ENCODE measurements around the gene TOGARAM1. TPM values are rescaled to one million over a fixed set of nuclear protein-coding genes. Genes with fewer than 3 reads are reported as not detected.
"Not testable (repeated sequence)": the region's sequence is repeated elsewhere in the genome, so short reads cannot be mapped to it uniquely, and the experiment has no call there.

Gene TOGARAM1
- total RNA-seq, 2 donors from 2014 or later = 16.8 to 17.4 TPM

DNA sequence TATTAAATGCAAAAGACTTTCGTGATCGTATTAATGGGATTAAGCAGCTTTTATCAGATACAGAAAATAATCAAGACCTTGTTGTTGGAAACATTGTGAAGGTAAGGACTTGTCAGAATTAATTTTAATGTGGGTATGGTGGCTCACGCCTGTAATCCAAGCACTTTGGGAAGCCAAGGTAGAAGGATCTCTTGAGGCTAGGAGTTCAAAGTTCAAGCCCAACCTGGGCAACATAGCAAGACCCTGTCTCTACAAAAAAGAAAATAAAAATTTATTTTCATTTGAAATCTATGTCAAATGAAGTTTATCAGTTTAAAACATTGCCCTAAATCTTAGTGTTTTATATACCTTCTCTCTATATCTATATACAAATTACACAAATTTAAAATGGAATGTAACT lies 104.7 kb downstream of the TOGARAM1 start:
- Mint-ChIP-seq H3K27me3 (no peaks in the 10 kb centered on the region), H3K4me3 (no peak overlapping the region), H3K27ac (no peak overlapping the region), H3K36me3 (ENCODE audit: low read depth) (peaks cover 8% of the 10 kb centered on the region), H3K4me1 (peaks cover 2% of the 10 kb centered on the region)
- ATAC-seq (no peak), DNase-seq (no peak)
- no peaks in the 10 kb centered on the region for H3K9me3 ChIP-seq (ENCODE audit: control insufficient read depth, low read length, poor library complexity, severe bottlenecking)

DNA sequence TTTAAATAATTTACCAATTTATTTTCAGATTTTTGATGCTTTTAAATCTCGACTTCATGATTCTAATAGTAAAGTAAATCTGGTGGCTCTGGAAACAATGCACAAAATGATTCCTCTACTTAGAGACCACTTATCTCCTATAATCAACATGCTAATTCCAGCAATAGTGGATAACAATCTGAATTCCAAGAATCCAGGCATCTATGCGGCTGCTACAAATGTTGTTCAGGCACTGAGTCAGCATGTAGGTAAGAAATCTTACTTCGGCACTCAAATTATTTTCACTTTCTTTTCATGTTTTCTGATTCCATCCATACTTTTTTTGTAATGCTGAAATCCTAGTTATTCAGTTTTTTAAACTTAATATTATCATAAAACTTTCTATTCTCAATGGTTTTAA lies 106.4 kb downstream of the TOGARAM1 start:
- ATAC-seq (no peak), DNase-seq (no peak)
- no peak overlapping the region for H3K4me3 Mint-ChIP-seq
- no peaks in the 10 kb centered on the region for H3K9me3 ChIP-seq (ENCODE audit: control insufficient read depth, low read length, poor library complexity, severe bottlenecking)
- peaks cover 5% of the 10 kb centered on the region for H3K36me3 Mint-ChIP-seq (ENCODE audit: low read depth)
- H3K4me1 Mint-ChIP-seq = peaks cover 2% of the 10 kb centered on the region
- no peak overlapping the region for H3K27ac Mint-ChIP-seq
- H3K27me3 Mint-ChIP-seq = no peaks in the 10 kb centered on the region

DNA sequence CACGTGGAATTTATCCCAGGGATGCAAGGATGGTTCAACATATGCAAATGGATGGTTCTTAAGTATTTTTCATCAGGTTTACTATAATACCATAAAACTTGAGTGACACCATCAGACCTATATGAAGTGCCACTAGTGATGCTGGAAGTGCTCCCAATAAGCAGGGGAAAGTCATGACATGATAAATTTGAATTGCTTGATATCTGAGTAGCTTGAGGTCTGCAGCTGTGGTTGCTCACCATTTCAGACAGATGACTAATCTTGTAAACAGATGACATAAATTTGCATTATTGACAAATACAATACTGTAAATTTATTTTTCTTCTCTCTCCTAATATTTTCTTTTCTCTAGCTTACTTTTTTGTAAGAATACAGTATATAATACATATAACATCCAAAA lies 108.2 kb downstream of the TOGARAM1 start:
- Mint-ChIP-seq H3K36me3 (ENCODE audit: low read depth) (peaks cover 2% of the 10 kb centered on the region), H3K4me1 (no peaks in the 10 kb centered on the region), H3K4me3 (no peak overlapping the region), H3K27ac (no peak overlapping the region), H3K27me3 (no peaks in the 10 kb centered on the region)
- ATAC-seq (no peak), DNase-seq (no peak)
- H3K9me3 ChIP-seq (ENCODE audit: control insufficient read depth, low read length, poor library complexity, severe bottlenecking) = no peaks in the 10 kb centered on the region

DNA sequence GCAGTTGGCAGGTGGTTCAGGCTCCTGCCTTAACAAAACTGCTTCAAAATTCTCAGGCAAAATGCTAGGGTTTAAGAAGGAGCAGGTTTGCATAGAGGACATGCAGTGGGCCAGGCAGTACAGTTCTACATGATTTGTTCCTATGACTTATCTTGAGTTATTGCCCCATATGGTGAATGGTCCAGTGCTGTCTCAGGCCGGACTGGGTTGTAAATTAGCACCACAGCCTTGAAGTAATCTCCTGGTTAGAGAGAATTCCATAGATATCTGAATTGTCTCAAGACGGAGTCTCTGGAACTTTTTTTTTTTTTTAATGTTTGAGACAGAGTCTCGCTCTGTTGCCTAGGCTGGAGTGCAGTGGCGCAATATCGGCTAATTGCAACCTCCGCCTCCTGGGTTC lies 110.1 kb downstream of the TOGARAM1 start:
- no peaks in the 10 kb centered on the region for H3K9me3 ChIP-seq (ENCODE audit: control insufficient read depth, low read length, poor library complexity, severe bottlenecking)
- Mint-ChIP-seq H3K27me3 (no peaks in the 10 kb centered on the region), H3K27ac (no peak overlapping the region), H3K36me3 (ENCODE audit: low read depth) (peaks cover 2% of the 10 kb centered on the region), H3K4me3 (no peak overlapping the region), H3K4me1 (no peaks in the 10 kb centered on the region)
- no peak for ATAC-seq
- no peak for DNase-seq

DNA sequence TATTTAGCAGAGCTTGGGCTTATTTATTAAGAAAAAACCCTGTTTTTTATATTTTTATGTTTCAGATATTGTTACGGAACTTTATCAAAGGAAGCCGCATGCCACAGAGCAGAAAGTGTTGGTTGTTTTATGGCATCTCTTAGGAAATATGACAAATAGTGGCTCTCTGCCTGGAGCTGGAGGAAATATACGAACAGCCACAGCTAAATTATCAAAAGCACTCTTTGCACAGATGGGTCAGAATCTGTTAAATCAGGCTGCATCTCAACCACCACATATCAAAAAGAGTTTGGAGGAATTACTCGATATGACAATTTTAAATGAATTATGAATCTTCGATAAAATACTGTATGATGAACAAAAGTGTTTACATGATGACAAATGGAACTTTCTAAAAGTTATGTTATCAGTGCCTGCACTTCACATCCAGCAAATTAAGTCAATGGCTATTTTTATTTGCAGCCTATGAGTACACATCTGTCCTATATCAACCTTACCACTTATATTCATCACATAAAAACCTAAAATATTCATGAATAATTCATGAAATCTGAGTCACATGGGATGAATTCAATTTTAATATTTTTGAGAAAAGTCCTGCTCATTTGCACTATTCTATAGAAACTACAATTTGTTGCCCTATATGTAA lies 111.4 kb downstream of the TOGARAM1 start:
- no peaks in the 10 kb centered on the region for H3K4me1 Mint-ChIP-seq
- peaks cover 4% of the 10 kb centered on the region for H3K36me3 Mint-ChIP-seq (ENCODE audit: low read depth)
- H3K27me3 Mint-ChIP-seq = no peaks in the 10 kb centered on the region
- DNase-seq (no peak), ATAC-seq (no peak)
- no peaks in the 10 kb centered on the region for H3K9me3 ChIP-seq (ENCODE audit: control insufficient read depth, low read length, poor library complexity, severe bottlenecking)
- no peak overlapping the region for H3K4me3 Mint-ChIP-seq
- no peak overlapping the region for H3K27ac Mint-ChIP-seq

DNA sequence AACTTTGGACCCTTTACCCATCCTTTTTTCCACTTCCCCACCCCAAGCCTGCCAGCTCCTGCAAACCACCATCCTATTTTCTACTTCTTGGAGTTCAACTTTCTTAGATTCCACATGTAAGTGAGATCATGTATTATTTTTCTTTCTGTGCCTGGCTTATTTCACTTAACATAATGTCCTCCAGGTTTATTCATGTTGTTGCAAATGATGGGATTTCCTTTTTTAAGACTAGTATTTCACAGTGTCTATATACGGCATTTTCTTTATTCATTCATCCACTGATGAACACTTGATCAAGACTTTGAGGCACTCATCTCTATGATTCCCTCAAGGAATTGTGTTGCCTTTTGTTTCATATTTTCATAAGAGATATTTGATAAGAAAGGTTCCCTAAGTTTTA lies 116.3 kb downstream of the TOGARAM1 start:
- no peak overlapping the region for H3K4me3 Mint-ChIP-seq
- H3K36me3 Mint-ChIP-seq (ENCODE audit: low read depth) = peaks cover 2% of the 10 kb centered on the region
- no peak for DNase-seq
- H3K4me1 Mint-ChIP-seq = peaks cover 5% of the 10 kb centered on the region
- ATAC-seq = no peak
- no peaks in the 10 kb centered on the region for H3K9me3 ChIP-seq (ENCODE audit: control insufficient read depth, low read length, poor library complexity, severe bottlenecking)
- no peak overlapping the region for H3K27ac Mint-ChIP-seq
- H3K27me3 Mint-ChIP-seq = no peaks in the 10 kb centered on the region

DNA sequence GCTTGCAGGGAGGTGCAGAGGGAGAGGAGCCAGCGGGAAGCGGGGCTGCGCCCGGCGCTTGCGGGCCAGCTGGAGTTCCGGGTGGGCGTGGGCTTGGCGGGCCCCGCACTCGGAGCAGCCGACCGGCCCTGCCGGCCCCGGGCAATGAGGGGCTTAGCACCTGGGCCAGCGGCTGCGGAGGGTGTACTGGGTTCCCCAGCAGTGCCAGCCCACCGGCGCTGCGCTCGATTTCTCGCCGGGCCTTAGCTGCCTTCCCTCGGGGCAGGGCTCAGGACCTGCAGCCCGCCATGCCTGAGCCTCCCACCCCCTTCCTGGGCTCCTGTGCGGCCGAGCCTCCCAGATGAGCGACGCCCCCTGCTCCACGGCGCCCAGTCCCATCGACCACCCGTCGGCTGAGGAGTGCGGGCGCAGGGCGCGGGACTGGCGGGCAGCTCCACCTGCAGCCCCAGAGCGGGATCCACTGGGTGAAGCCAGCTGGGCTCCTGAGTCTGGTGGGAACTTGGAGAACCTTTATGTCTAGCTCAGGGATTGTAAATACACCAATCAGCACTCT lies 118.5 kb downstream of the TOGARAM1 start:
- peaks cover 15% of the 10 kb centered on the region for H3K4me1 Mint-ChIP-seq
- not testable (repeated sequence) for H3K27me3 Mint-ChIP-seq; H3K27ac Mint-ChIP-seq; DNase-seq; H3K36me3 Mint-ChIP-seq (ENCODE audit: low read depth); ATAC-seq; H3K9me3 ChIP-seq (ENCODE audit: control insufficient read depth, low read length, poor library complexity, severe bottlenecking); H3K4me3 Mint-ChIP-seq

DNA sequence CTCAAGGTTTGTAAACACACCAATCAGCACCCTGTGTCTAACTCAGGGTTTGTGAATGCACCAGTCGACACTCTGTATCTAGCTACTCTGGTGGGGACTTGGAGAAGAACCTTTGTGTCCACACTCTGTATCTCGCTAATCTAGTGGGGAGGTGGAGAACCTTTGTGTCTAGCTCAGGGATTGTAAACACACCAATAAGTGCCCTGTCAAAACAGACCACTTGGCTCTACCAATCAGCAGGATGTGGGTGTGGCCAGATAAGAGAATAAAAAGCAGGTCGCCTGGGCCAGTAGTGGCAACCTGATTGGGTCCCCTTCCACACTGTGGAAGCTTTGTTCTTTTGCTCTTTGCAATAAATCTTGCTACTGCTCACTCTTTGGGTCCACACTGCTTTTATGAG lies 119.1 kb downstream of the TOGARAM1 start:
- not testable (repeated sequence) for ATAC-seq; H3K27me3 Mint-ChIP-seq; H3K36me3 Mint-ChIP-seq (ENCODE audit: low read depth); DNase-seq; H3K4me3 Mint-ChIP-seq; H3K9me3 ChIP-seq (ENCODE audit: control insufficient read depth, low read length, poor library complexity, severe bottlenecking)
- H3K4me1 Mint-ChIP-seq = peaks cover 20% of the 10 kb centered on the region
- peak overlapping the region; percentile 37 for H3K27ac Mint-ChIP-seq

DNA sequence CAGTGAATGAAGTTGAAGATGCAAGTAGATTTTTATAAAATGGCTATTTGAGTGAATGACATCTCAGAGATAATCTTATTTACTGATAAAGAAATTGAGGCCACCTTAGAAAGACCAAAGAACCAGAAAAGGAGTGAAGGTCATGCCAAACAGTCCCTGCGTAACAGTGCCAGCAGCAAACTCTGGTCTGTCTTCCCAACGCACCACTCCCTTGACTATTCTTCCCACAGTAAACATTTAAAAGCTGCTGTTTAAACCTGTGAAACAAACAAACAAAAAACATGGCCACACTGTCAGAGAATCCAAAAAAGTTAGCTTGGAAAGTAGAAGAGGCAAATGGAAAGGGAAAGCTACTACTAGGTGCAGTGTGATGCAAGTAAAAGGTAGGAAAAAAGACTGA lies 120.4 kb downstream of the TOGARAM1 start:
- DNase-seq (no peak), ATAC-seq (no peak)
- Mint-ChIP-seq H3K4me1 (peaks cover 30% of the 10 kb centered on the region), H3K27ac (no peak overlapping the region), H3K4me3 (peak overlapping the region; percentile 47), H3K27me3 (no peaks in the 10 kb centered on the region), H3K36me3 (ENCODE audit: low read depth) (peaks cover 2% of the 10 kb centered on the region)
- no peaks in the 10 kb centered on the region for H3K9me3 ChIP-seq (ENCODE audit: control insufficient read depth, low read length, poor library complexity, severe bottlenecking)

DNA sequence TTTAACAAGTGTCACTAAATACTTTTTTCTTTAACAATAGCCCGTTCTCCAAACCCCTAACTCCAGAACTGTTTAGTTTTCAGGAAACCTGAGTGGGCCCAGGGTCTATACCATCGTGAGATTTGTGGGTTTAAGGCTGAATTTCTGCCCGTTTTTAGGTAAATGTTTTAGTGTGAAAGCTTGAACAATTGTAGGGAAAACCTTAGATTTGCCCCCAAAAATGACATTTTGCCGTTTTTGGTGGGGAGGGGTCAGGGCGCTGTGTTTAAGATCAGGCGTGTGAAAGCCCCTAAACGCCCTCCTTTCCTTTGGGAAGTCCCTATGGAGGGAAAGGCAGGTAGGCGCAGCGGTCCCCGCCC lies 121.6 kb downstream of the TOGARAM1 start:
- peaks cover 38% of the 10 kb centered on the region for H3K4me1 Mint-ChIP-seq

DNA sequence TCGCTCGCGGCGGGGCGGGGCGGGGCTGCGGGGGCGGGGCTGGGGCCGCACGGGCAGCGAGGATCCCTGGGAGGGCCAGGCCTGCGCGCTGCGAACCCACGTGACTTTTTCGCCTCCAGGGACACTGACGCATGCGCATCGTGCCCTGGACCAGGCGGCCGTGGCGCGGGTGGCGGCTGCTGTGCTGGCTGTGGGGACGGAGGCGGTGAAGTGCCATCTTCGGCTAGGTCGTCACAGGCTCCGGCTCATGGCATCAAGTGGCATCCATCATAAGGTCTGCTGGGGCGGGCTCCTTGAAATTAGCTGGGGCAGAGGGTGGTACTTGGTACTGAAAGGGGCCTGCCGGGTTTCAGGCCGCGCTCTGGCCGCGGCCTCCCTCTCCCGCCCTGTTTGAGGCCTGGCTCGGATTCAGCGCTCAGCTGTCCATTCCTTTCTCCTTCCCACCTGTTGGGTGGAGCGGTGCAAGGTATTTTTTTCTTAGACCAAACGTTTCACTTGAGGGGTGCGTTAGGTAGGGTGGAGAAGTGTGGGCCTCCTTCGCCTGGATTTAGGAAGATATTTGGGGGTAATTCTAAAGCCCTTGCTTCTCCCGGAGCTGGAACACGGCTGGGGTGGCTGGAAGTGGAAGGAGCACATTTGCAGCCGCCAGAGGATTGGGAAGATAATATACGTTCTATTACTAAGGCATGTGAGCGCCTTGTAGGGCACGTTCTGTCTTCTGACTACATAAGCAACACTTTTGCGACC lies 122.2 kb downstream of the TOGARAM1 start, which contains the start of gene PRPF39:
Gene PRPF39 (plus strand): TSS at position 141 of the 747 bp plus-strand sequence. CDS start 11,124 bp downstream, outside the sequence.
- Mint-ChIP-seq H3K4me1 (peaks cover 40% of the 10 kb centered on the region), H3K36me3 (ENCODE audit: low read depth) (no peaks in the 10 kb centered on the region)
- peak; percentile 92 to 96 (median 96) for DNase-seq

More for the DNA sequence above, 121.6 kb downstream of the TOGARAM1 start:
- H3K9me3 ChIP-seq (ENCODE audit: control insufficient read depth, low read length, poor library complexity, severe bottlenecking) = no peaks in the 10 kb centered on the region
- ATAC-seq (no peak), DNase-seq (no peak)
- Mint-ChIP-seq H3K27ac (peak overlapping the region; percentile 97), H3K36me3 (ENCODE audit: low read depth) (no peaks in the 10 kb centered on the region), H3K4me3 (peak overlapping the region; percentile 95), H3K27me3 (no peaks in the 10 kb centered on the region)

DNA sequence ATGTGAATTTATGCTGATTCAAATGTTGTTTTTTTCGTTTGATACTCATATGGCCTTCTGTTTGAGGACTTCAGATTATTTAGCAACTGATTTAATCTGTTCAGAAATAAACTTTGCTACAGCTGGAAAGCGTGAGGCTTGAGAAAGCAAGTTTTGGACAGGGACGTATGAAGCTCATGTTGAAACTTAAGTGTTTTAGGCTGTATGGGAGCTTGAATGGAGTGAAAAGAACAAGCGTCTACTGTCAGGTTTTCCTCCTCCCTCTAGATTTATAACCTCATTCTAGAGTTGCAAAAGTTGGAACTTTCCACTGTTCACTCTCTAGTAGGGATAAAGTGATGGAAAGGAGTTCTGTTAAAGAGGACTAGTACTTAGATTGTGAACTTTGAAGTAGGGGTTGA lies 123.0 kb downstream of the TOGARAM1 start:
- Mint-ChIP-seq H3K4me3 (peak overlapping the region; percentile 95), H3K36me3 (ENCODE audit: low read depth) (no peaks in the 10 kb centered on the region), H3K27ac (peak overlapping the region; percentile 97), H3K4me1 (peaks cover 47% of the 10 kb centered on the region), H3K27me3 (no peaks in the 10 kb centered on the region)
- DNase-seq (no peak), ATAC-seq (no peak)
- no peaks in the 10 kb centered on the region for H3K9me3 ChIP-seq (ENCODE audit: control insufficient read depth, low read length, poor library complexity, severe bottlenecking)

More for the DNA sequence above, 122.2 kb downstream of the TOGARAM1 start, which contains the start of gene PRPF39:
- H3K9me3 ChIP-seq (ENCODE audit: control insufficient read depth, low read length, poor library complexity, severe bottlenecking) = no peaks in the 10 kb centered on the region
- ATAC-seq = peak; percentile 93
- Mint-ChIP-seq H3K27ac (peak within 1 kb of the TSS; percentile 97), H3K27me3 (no peaks in the 10 kb centered on the region), H3K4me3 (peak within 1 kb of the TSS; percentile 95)

DNA sequence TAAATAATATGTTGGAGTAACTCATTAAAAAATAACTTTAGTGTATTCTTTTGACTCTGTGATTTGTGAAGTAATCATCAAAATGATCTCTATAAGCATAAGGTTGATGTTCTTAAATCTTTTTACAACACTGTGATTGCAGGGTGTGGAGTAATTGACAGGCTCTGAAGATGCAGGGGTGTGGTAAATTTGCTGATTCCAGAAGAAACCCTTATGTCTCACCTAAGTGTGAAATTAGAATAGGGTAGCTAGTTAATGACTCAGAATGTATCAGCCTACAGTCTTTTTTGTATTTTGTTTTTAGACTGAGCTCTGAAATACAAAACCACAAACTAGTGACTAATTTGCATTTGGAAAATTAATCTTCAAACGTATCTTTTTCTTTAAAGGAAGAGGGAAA lies 127.8 kb downstream of the TOGARAM1 start:
- no peak overlapping the region for H3K4me3 Mint-ChIP-seq
- H3K27ac Mint-ChIP-seq = peak overlapping the region; percentile 49
- H3K4me1 Mint-ChIP-seq = peaks cover 46% of the 10 kb centered on the region
- no peaks in the 10 kb centered on the region for H3K27me3 Mint-ChIP-seq
- ATAC-seq (peak; percentile 44), DNase-seq (no peak)
- H3K36me3 Mint-ChIP-seq (ENCODE audit: low read depth) = no peaks in the 10 kb centered on the region
- no peaks in the 10 kb centered on the region for H3K9me3 ChIP-seq (ENCODE audit: control insufficient read depth, low read length, poor library complexity, severe bottlenecking)
